HepG2 (cell line): ENCODE measurements around the gene HIPK4. TPM values are rescaled to one million over a fixed set of nuclear protein-coding genes. Genes with fewer than 3 reads are reported as not detected.

Experiments used
- ATF2 ChIP-seq: sonication (generic); formaldehyde crosslinking; IDR thresholded peaks from 2 replicates; pipeline ENCODE4 v1.4.0; 2020; ENCODE audit warnings: missing genetic modification reagents
- ATRX ChIP-seq: sonication (generic); formaldehyde crosslinking; IDR thresholded peaks from 2 replicates; pipeline ENCODE4 v1.4.0; 2020; ENCODE audit warnings: missing genetic modification reagents, borderline replicate concordance
- GABPB1 ChIP-seq: IDR thresholded peaks from 2 replicates; pipeline ENCODE4 v1.6.1; 2016; ENCODE audit warnings: mild to moderate bottlenecking, missing genetic modification reagents, moderate library complexity, missing compliant biosample characterization
- IRF9 ChIP-seq: sonication (generic); formaldehyde crosslinking; IDR thresholded peaks from 2 replicates; pipeline ENCODE4 v1.8.0; 2022; ENCODE audit warnings: missing genetic modification reagents, mild to moderate bottlenecking, borderline replicate concordance
- KDM2A ChIP-seq: sonication (generic); formaldehyde crosslinking; IDR thresholded peaks from 2 replicates; pipeline ENCODE4 v1.4.0; 2020; ENCODE audit warnings: low read depth, missing genetic modification reagents, borderline replicate concordance
- MLLT10 ChIP-seq: sonication (generic); formaldehyde crosslinking; IDR thresholded peaks from 2 replicates; pipeline ENCODE4 v1.4.0; 2020; ENCODE audit warnings: missing genetic modification reagents
- PHB2 ChIP-seq: fragments of 450-650 bp; IDR thresholded peaks from 2 replicates; pipeline ENCODE4 v1.6.1; 2018; ENCODE audit not compliant: partially characterized antibody
- SAFB2 ChIP-seq: sonication (generic); formaldehyde crosslinking; IDR thresholded peaks from 2 replicates; pipeline ENCODE4 v1.5.1; 2020; ENCODE audit warnings: missing genetic modification reagents, low read depth, mild to moderate bottlenecking, borderline replicate concordance
- SOX13 ChIP-seq, 3 experiments: fragments of 450-650 bp in 1 of 3; sonication (generic) in 1 of 3; formaldehyde crosslinking in 1 of 3; IDR thresholded peaks in 2 of 3; conservative IDR thresholded peaks in 1 of 3; 2 replicates each; pipeline versions ENCODE4 v1.5.0 to v1.6.1; 2016 to 2020; ENCODE audit warnings: antibody characterized with exemption in 1 of 3, mild to moderate bottlenecking in 1 of 3, missing compliant biosample characterization in 1 of 3, missing genetic modification reagents in 1 of 3, moderate library complexity in 1 of 3
- TSC22D2 ChIP-seq: sonication (generic); formaldehyde crosslinking; IDR thresholded peaks from 2 replicates; pipeline ENCODE4 v1.5.1; 2020; ENCODE audit warnings: missing genetic modification reagents, mild to moderate bottlenecking, borderline replicate concordance
- YY1 ChIP-seq: IDR thresholded peaks from 2 replicates; pipeline ENCODE4 v1.6.1; 2011; ENCODE audit warnings: low read length, low read depth, moderate library complexity, mild to moderate bottlenecking; ENCODE audit not compliant: insufficient read depth, insufficient replicate concordance
- ZFP41 ChIP-seq: sonication (generic); formaldehyde crosslinking; IDR thresholded peaks from 2 replicates; pipeline ENCODE4 v1.4.0; 2020; ENCODE audit warnings: mild to moderate bottlenecking, missing genetic modification reagents, borderline replicate concordance
- ZIK1 ChIP-seq: sonication (generic); formaldehyde crosslinking; IDR thresholded peaks from 2 replicates; pipeline ENCODE4 v1.5.0; 2020; ENCODE audit warnings: mild to moderate bottlenecking, low read depth, missing genetic modification reagents, borderline replicate concordance
- ZNF501 ChIP-seq: sonication (generic); formaldehyde crosslinking; IDR thresholded peaks from 2 replicates; pipeline ENCODE4 v1.5.1; 2020; ENCODE audit warnings: mild to moderate bottlenecking, moderate library complexity, missing genetic modification reagents
- ZNF614 ChIP-seq: IDR thresholded peaks from 2 replicates; pipeline ENCODE4 v1.6.1; 2018; ENCODE audit warnings: missing biosample characterization, missing genetic modification reagents, inconsistent platforms, borderline replicate concordance
- ZNF660 ChIP-seq: sonication (generic); formaldehyde crosslinking; IDR thresholded peaks from 2 replicates; pipeline ENCODE4 v1.5.1; 2020; ENCODE audit warnings: mild to moderate bottlenecking, low read depth, missing genetic modification reagents, borderline replicate concordance
- ZNF780A ChIP-seq: sonication (generic); formaldehyde crosslinking; IDR thresholded peaks from 2 replicates; pipeline ENCODE4 v1.8.0; 2022; ENCODE audit warnings: mild to moderate bottlenecking, missing genetic modification reagents, moderate library complexity
- ZNF782 ChIP-seq: sonication (generic); formaldehyde crosslinking; IDR thresholded peaks from 2 replicates; pipeline ENCODE4 v1.4.0; 2020; ENCODE audit warnings: missing genetic modification reagents, mild to moderate bottlenecking, borderline replicate concordance
- polyA plus RNA-seq, 8 experiments: library from polyadenylated mRNA; depleted of rRNA in 3 of 8; stranded (reverse) in 7 of 8; unstranded in 1 of 8; fragments of >200 nt; fragmentation: Illumina TruSeq in 4 of 8; extraction: Trizol in 4 of 8; gene quantifications; 2 replicates each; pipeline versions ENCODE4 v1.2.1 to v1.2.3, GENCODE V29; 2011 to 2016; ENCODE audit warnings: low read depth in 4 of 8, missing spikeins in 1 of 8, mixed read lengths in 1 of 8; ENCODE audit not compliant: insufficient read depth in 1 of 8
- total RNA-seq, 5 experiments: library from RNA; depleted of rRNA; stranded (reverse); fragments of >200 nt; fragmentation: Illumina TruSeq; extraction: Trizol; gene quantifications; 2 replicates each; pipeline ENCODE4 v1.2.3, GENCODE V29; 2016; ENCODE audit warnings: low read depth in 1 of 5

HIPK4 gene
- total and polyA plus RNA-seq, 2 of the 13 experiments (the other 11 are each of a cell fraction or from before 2014, with no cell fraction given): 0.03 TPM; not detected in 1

GRCh38 chr19:40425450-40426287 is 35.7 kb upstream of the HIPK4 start, which contains the start of gene SERTAD1 (continued):
- TF ChIP-seq ATF2 (no peak), ZNF501 (CRISPR knock-in tag) (peak; percentile 82), ZNF782 (peak; percentile 7; the same call in 1 of the 2 replicates), ZNF660 (CRISPR knock-in tag) (no peak; the same call in 1 of the 2 replicates), IRF9 (CRISPR knock-in tag) (no peak), ZNF780A (CRISPR knock-in tag) (no peak), ZIK1 (CRISPR knock-in tag) (peak; percentile 32; the same call in 1 of the 2 replicates), ATRX (CRISPR knock-in tag) (no peak), MLLT10 (CRISPR knock-in tag) (no peak), KDM2A (CRISPR knock-in tag) (peak; percentile 45; the same call in 1 of the 2 replicates), PHB2 (no peak), TSC22D2 (CRISPR knock-in tag) (no peak), SAFB2 (CRISPR knock-in tag) (peak; percentile 52; the same call in 1 of the 2 replicates), GABPB1 (CRISPR knock-in tag) (peak; percentile 69), SOX13 (IDR thresholded peaks at IDR 0.05) (0 out of 2 replicates have a peak, but pooled peaks have one; percentile 31), SOX13 (CRISPR knock-in tag; conservative IDR thresholded peaks at IDR 0.05 in 1 of 2, IDR thresholded peaks at IDR 0.05 in 1 of 2) (no peak), ZNF614 (CRISPR knock-in tag) (no peak), YY1 (peak; percentile 25), ZFP41 (no peak)
